HTR-8/SVneo (cell line): Measurements from ENCODE around the gene OR52H1.

Experiments used
- DNase-seq: peaks from one replicate; pipeline ENCODE4 v3.0.0; 2011; ENCODE audit warnings: low spot score, mixed read lengths; ENCODE audit not compliant: insufficient read length
- FAIRE-seq: peaks from 2 replicates; lab custom pipeline; 2011; peaks lifted over from hg19 to GRCh38; lab: Jason Lieb, UNC

Gene OR52H1

GRCh38 chr11:5536482-5536881 is 11.9 kb downstream of the OR52H1 start:
- no peak for DNase-seq
- FAIRE-seq = no peak

GRCh38 chr11:5534046-5534445 is 14.3 kb downstream of the OR52H1 start:
- FAIRE-seq (no peak), DNase-seq (no peak)

GRCh38 chr11:5531053-5531831 is 17.1 kb downstream of the OR52H1 start:
- DNase-seq = no peak
- FAIRE-seq = no peak

- no peak for DNase-seq
- FAIRE-seq = no peak
Measured at GRCh38 chr11:5528495-5528894, 19.8 kb downstream of the OR52H1 start.

GRCh38 chr11:5527716-5528115 is 20.6 kb downstream of the OR52H1 start:
- no peak for DNase-seq

GRCh38 chr11:5524756-5525155 is 23.6 kb downstream of the OR52H1 start:
- FAIRE-seq = no peak
- DNase-seq = no peak

More at GRCh38 chr11:5527716-5528115, 20.6 kb downstream of the OR52H1 start:
- no peak for FAIRE-seq

GRCh38 chr11:5522308-5522707 is 26.0 kb downstream of the OR52H1 start:
- FAIRE-seq (no peak), DNase-seq (no peak)

- FAIRE-seq (no peak), DNase-seq (no peak)
Measured at GRCh38 chr11:5521540-5521939, 26.8 kb downstream of the OR52H1 start.

GRCh38 chr11:5516599-5516998 is 31.7 kb downstream of the OR52H1 start, which contains the start of gene UBQLNL:
TSS of gene UBQLNL (minus strand) at chr11:5516699. CDS start at chr11:5516441, 258 bp downstream.
- no peak for DNase-seq
- no peak for FAIRE-seq

GRCh38 chr11:5514841-5515240 is 33.5 kb downstream of the OR52H1 start:
- no peak for DNase-seq
- no peak for FAIRE-seq

- no peak for FAIRE-seq
Measured at GRCh38 chr11:5509803-5510202, 38.5 kb downstream of the OR52H1 start, which contains the start of gene UBQLN3. TSS of gene UBQLN3 (minus strand) at chr11:5509957. CDS start at chr11:5509558, 399 bp downstream.

GRCh38 chr11:5508605-5509004 is 39.7 kb downstream of the OR52H1 start:
- FAIRE-seq (no peak), DNase-seq (no peak)

More at GRCh38 chr11:5509803-5510202, 38.5 kb downstream of the OR52H1 start, which contains the start of gene UBQLN3:
- no peak for DNase-seq

- DNase-seq = no peak
- no peak for FAIRE-seq
Measured at GRCh38 chr11:5507933-5508305, 40.4 kb downstream of the OR52H1 start.

GRCh38 chr11:5507177-5507932 is 41.0 kb downstream of the OR52H1 start:
- FAIRE-seq (no peak), DNase-seq (no peak)

GRCh38 chr11:5505363-5506048 is 42.8 kb downstream of the OR52H1 start:
- FAIRE-seq = no peak
- DNase-seq = no peak

GRCh38 chr11:5504403-5504921 is 43.9 kb downstream of the OR52H1 start:
- FAIRE-seq = no peak
- DNase-seq = no peak

- no peak for FAIRE-seq
Measured at GRCh38 chr11:5500393-5500801, 47.9 kb downstream of the OR52H1 start.

GRCh38 chr11:5499671-5500070 is 48.7 kb downstream of the OR52H1 start:
- FAIRE-seq = no peak
- DNase-seq = no peak

More at GRCh38 chr11:5500393-5500801, 47.9 kb downstream of the OR52H1 start:
- no peak for DNase-seq
